Panc1 (cell line): Measurements from ENCODE around the gene PXN.

Experiments
- CTCF ChIP-seq: fragments of 450-650 bp; IDR thresholded peaks from 2 replicates; pipeline ENCODE4 v1.5.1; 2017; ENCODE audit warnings: mild to moderate bottlenecking
- POLR2AphosphoS5 ChIP-seq: IDR thresholded peaks from 2 replicates; pipeline ENCODE4 v1.6.1; 2012; ENCODE audit warnings: mild to moderate bottlenecking, low read depth, low read length, moderate library complexity
- REST ChIP-seq, 2 experiments: IDR thresholded peaks; 2 replicates each; pipeline ENCODE4 v1.6.1; 2011 to 2012; ENCODE audit warnings: low read depth in 2 of 2, control low read depth in 1 of 2, low read length in 1 of 2, mild to moderate bottlenecking in 1 of 2, moderate library complexity in 1 of 2; ENCODE audit not compliant: insufficient read depth in 1 of 2
- SIN3A ChIP-seq: IDR thresholded peaks from 2 replicates; pipeline ENCODE4 v1.6.1; 2012; ENCODE audit warnings: low read depth, mild to moderate bottlenecking, low read length, moderate library complexity, borderline replicate concordance; ENCODE audit not compliant: insufficient read depth

GRCh38 chr12:120229071-120229486 is 36.5 kb downstream of the PXN start:
- TF ChIP-seq CTCF (no peak), SIN3A (no peak), REST (IDR thresholded peaks at IDR 0.05; ENCODE audit: insufficient read depth in 1 of 2, low read depth in 2 of 2, low read length in 1 of 2) (no peak), POLR2AphosphoS5 (no peak; the same call in none of the 2 replicates)
